Lower leg skin (tissue), 3 donors: Measurements from ENCODE around the gene KRT76.

Experiments
- POLR2A ChIP-seq, 2 donors: fragments of 450-650 bp; IDR thresholded peaks; one replicate each; pipeline ENCODE4 v1.6.1; 2016 to 2017; ENCODE audit warnings: antibody characterized with exemption in 2 of 2, mild to moderate bottlenecking in 1 of 2, moderate library complexity in 1 of 2
- TF ChIP-seq, protein P1 (sequence below), 3 donors: fragments of 450-650 bp; IDR thresholded peaks; one replicate each; pipeline ENCODE4 v1.5.1; 2016; ENCODE audit warnings: antibody characterized with exemption in 3 of 3, mild to moderate bottlenecking in 3 of 3, moderate library complexity in 2 of 3

DNA sequence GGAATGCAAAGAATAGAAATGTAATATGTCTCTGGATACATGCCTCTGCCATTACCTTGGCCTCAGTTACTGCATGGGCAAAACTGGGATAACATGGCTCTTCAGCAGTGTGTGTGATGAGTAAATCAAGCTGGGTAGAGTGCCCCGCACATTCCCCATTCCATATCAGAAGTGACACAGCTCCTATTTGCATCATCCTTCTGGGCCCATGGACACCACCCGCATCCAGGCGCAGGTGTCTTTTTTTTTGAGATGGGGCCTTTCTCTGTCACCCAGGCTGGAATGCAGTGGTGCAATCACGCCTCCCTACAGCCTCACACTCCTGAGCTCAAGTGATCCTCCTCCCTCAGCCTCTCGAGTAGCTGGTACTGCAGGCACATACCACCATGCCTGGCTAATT, 31.6 kb downstream of the KRT76 start:
- TF ChIP-seq, protein P1, sequence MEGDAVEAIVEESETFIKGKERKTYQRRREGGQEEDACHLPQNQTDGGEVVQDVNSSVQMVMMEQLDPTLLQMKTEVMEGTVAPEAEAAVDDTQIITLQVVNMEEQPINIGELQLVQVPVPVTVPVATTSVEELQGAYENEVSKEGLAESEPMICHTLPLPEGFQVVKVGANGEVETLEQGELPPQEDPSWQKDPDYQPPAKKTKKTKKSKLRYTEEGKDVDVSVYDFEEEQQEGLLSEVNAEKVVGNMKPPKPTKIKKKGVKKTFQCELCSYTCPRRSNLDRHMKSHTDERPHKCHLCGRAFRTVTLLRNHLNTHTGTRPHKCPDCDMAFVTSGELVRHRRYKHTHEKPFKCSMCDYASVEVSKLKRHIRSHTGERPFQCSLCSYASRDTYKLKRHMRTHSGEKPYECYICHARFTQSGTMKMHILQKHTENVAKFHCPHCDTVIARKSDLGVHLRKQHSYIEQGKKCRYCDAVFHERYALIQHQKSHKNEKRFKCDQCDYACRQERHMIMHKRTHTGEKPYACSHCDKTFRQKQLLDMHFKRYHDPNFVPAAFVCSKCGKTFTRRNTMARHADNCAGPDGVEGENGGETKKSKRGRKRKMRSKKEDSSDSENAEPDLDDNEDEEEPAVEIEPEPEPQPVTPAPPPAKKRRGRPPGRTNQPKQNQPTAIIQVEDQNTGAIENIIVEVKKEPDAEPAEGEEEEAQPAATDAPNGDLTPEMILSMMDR (IDR thresholded peaks at IDR 0.05), result no peak
- TF ChIP-seq POLR2A (IDR thresholded peaks at IDR 0.05), result no peak
